Measurements from ENCODE around the gene KRR1. TPM values are rescaled to one million over a fixed set of nuclear protein-coding genes. Genes with fewer than 3 reads are reported as not detected.

The KRR1 gene
- total and polyA plus RNA-seq, 2 of the 13 experiments (the other 11 are each of a cell fraction or from before 2014, with no cell fraction given), result 19.3 to 103 TPM

DNA sequence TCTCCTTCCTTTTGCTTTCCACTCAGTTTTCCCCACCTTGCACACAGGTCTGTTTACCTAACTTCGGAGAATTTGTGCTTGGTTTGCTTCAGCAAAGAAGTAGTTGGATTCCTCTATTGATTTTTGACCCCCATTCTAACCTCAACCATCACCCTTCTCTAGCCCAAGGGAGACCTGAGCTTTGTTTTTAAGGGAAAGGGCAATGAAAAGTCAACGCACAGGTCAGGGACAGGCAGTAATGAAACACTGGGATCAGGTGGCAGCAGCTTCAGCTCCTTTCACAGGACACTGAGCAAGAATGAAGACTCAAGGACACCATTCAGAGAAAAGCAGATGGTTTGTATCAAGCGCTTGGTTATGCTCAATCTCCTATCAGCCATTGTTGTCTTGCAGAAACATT, 46.9 kb upstream of the KRR1 start (continued):
- TF ChIP-seq, protein P1, sequence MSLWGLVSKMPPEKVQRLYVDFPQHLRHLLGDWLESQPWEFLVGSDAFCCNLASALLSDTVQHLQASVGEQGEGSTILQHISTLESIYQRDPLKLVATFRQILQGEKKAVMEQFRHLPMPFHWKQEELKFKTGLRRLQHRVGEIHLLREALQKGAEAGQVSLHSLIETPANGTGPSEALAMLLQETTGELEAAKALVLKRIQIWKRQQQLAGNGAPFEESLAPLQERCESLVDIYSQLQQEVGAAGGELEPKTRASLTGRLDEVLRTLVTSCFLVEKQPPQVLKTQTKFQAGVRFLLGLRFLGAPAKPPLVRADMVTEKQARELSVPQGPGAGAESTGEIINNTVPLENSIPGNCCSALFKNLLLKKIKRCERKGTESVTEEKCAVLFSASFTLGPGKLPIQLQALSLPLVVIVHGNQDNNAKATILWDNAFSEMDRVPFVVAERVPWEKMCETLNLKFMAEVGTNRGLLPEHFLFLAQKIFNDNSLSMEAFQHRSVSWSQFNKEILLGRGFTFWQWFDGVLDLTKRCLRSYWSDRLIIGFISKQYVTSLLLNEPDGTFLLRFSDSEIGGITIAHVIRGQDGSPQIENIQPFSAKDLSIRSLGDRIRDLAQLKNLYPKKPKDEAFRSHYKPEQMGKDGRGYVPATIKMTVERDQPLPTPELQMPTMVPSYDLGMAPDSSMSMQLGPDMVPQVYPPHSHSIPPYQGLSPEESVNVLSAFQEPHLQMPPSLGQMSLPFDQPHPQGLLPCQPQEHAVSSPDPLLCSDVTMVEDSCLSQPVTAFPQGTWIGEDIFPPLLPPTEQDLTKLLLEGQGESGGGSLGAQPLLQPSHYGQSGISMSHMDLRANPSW (CRISPR knock-in tag; IDR thresholded peaks at IDR 0.05; ENCODE audit: borderline replicate concordance), result no peak
- TF ChIP-seq, protein P2, sequence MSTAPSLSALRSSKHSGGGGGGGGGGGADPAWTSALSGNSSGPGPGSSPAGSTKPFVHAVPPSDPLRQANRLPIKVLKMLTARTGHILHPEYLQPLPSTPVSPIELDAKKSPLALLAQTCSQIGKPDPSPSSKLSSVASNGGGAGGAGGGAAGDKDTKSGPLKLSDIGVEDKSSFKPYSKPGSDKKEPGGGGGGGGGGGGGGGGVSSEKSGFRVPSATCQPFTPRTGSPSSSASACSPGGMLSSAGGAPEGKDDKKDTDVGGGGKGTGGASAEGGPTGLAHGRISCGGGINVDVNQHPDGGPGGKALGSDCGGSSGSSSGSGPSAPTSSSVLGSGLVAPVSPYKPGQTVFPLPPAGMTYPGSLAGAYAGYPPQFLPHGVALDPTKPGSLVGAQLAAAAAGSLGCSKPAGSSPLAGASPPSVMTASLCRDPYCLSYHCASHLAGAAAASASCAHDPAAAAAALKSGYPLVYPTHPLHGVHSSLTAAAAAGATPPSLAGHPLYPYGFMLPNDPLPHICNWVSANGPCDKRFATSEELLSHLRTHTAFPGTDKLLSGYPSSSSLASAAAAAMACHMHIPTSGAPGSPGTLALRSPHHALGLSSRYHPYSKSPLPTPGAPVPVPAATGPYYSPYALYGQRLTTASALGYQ (CRISPR knock-in tag; IDR thresholded peaks at IDR 0.05), result peak; percentile 83
- TF ChIP-seq AKAP8 (CRISPR knock-in tag; IDR thresholded peaks at IDR 0.05) (no peak), ZNF615 (CRISPR knock-in tag; IDR thresholded peaks at IDR 0.05; ENCODE audit: borderline replicate concordance) (no peak), ZNF761 (CRISPR knock-in tag; conservative IDR thresholded peaks at IDR 0.05) (no peak), MED1 (CRISPR knock-in tag; IDR thresholded peaks at IDR 0.05) (peak; percentile 36; the same call in 1 of the 2 replicates), DMAP1 (CRISPR knock-in tag; IDR thresholded peaks at IDR 0.05) (no peak), GABPA (IDR thresholded peaks at IDR 0.05; ENCODE audit: low read depth, low read length) (no peak), GABPA (CRISPR knock-in tag; IDR thresholded peaks at IDR 0.05; ENCODE audit: low read depth) (no peak), MYNN (CRISPR knock-in tag; IDR thresholded peaks at IDR 0.05; ENCODE audit: low read depth) (no peak), ZNF569 (CRISPR knock-in tag; IDR thresholded peaks at IDR 0.05; ENCODE audit: borderline replicate concordance) (no peak), XBP1 (CRISPR knock-in tag; IDR thresholded peaks at IDR 0.05) (no peak), KDM5B (CRISPR knock-in tag; IDR thresholded peaks at IDR 0.05; ENCODE audit: borderline replicate concordance) (no peak), TAF15 (IDR thresholded peaks at IDR 0.05; ENCODE audit: low read depth, low read length, poor library complexity, severe bottlenecking) (no peak), GLI4 (CRISPR knock-in tag; IDR thresholded peaks at IDR 0.05; ENCODE audit: borderline replicate concordance) (no peak), GFI1 (CRISPR knock-in tag; IDR thresholded peaks at IDR 0.05; ENCODE audit: borderline replicate concordance) (peak; percentile 74), ZNF441 (CRISPR knock-in tag; IDR thresholded peaks at IDR 0.05; ENCODE audit: borderline replicate concordance) (no peak)
- TF ChIP-seq, protein P3, sequence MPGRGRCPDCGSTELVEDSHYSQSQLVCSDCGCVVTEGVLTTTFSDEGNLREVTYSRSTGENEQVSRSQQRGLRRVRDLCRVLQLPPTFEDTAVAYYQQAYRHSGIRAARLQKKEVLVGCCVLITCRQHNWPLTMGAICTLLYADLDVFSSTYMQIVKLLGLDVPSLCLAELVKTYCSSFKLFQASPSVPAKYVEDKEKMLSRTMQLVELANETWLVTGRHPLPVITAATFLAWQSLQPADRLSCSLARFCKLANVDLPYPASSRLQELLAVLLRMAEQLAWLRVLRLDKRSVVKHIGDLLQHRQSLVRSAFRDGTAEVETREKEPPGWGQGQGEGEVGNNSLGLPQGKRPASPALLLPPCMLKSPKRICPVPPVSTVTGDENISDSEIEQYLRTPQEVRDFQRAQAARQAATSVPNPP (CRISPR knock-in tag; IDR thresholded peaks at IDR 0.05), result 0 out of 2 replicates have a peak, but pooled peaks have one; percentile 28
- TF ChIP-seq, protein P4, sequence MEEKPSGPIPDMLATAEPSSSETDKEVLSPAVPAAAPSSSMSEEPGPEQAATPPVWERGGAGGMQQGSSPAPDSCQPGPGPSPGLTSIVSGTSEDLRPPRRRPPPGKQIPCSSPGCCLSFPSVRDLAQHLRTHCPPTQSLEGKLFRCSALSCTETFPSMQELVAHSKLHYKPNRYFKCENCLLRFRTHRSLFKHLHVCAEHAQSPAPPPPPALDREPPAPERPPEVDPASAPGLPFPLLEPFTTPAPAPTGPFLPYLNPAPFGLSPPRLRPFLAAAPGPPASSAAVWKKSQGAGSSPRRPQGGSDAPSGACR (CRISPR knock-in tag; IDR thresholded peaks at IDR 0.05), result no peak
- TF ChIP-seq, protein P5, sequence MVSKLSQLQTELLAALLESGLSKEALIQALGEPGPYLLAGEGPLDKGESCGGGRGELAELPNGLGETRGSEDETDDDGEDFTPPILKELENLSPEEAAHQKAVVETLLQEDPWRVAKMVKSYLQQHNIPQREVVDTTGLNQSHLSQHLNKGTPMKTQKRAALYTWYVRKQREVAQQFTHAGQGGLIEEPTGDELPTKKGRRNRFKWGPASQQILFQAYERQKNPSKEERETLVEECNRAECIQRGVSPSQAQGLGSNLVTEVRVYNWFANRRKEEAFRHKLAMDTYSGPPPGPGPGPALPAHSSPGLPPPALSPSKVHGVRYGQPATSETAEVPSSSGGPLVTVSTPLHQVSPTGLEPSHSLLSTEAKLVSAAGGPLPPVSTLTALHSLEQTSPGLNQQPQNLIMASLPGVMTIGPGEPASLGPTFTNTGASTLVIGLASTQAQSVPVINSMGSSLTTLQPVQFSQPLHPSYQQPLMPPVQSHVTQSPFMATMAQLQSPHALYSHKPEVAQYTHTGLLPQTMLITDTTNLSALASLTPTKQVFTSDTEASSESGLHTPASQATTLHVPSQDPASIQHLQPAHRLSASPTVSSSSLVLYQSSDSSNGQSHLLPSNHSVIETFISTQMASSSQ (IDR thresholded peaks at IDR 0.05; ENCODE audit: low read depth), result no peak
- TF ChIP-seq, protein P5 (CRISPR knock-in tag; IDR thresholded peaks at IDR 0.05; ENCODE audit: borderline replicate concordance), result peak; percentile 83; the same call in 1 of the 2 replicates
